Panc1 (cell line): ENCODE data around the gene FNIP1. TPM values are rescaled to one million over a fixed set of nuclear protein-coding genes. Genes with fewer than 3 reads are reported as not detected.

ENCODE experiments used
- ATAC-seq: fragments of 200-7000 bp; cut with Tn5 transposase; 2 replicates; pipeline ENCODE4 v1.9.1; 2020; ENCODE audit warnings: mild to moderate bottlenecking, moderate library complexity
- BruUV-seq: library from RNA; stranded (reverse); fragments of 400-500 nt; replicated peaks from 2 replicates; lab custom pipeline; 2021; lab: Mats Ljungman, UMichigan
- CTCF ChIA-PET: fragments of 300-600 bp; sonication (Branson Sonifier 250); formaldehyde crosslinking; loops from one replicate; lab custom pipeline; 2022; ENCODE audit warnings: antibody characterized with exemption; lab: Charles Lee
- POLR2A ChIA-PET: fragments of 300-600 bp; sonication (Branson Sonifier 250); formaldehyde crosslinking; loops from one replicate; lab custom pipeline; 2022; ENCODE audit warnings: antibody characterized with exemption; lab: Charles Lee
- DNase-seq: peaks from one replicate; pipeline ENCODE4 v3.0.0-alpha.2; 2010; ENCODE audit warnings: low read depth, low spot score
- H3K27ac ChIP-seq: 2 replicates; pipeline ENCODE4 v1.5.1; 2011; ENCODE audit warnings: mild to moderate bottlenecking, low read length, inconsistent platforms
- H3K27me3 ChIP-seq: fragments of 200-500 bp; sonication (Bioruptor generic); 2 replicates; pipeline ENCODE4 v1.6.0; 2014; ENCODE audit warnings: low read length, inconsistent platforms; ENCODE audit not compliant: control insufficient read depth, insufficient read depth
- H3K36me3 ChIP-seq: fragments of 200-500 bp; sonication (Bioruptor generic); 2 replicates; pipeline ENCODE4 v1.5.1; 2014; ENCODE audit warnings: inconsistent platforms, mild to moderate bottlenecking, low read length, moderate library complexity; ENCODE audit not compliant: control insufficient read depth, insufficient read depth
- H3K4me1 ChIP-seq: 2 replicates; pipeline ENCODE4 v1.5.1; 2011; ENCODE audit warnings: inconsistent platforms, mild to moderate bottlenecking, low read length, moderate library complexity; ENCODE audit not compliant: control insufficient read depth, insufficient read depth
- H3K4me3 ChIP-seq, 2 experiments: 2 replicates each; pipeline ENCODE4 v1.5.1; 2011 to 2012; ENCODE audit warnings: low read depth in 2 of 2, low read length in 2 of 2, mild to moderate bottlenecking in 2 of 2, inconsistent platforms in 1 of 2, moderate library complexity in 1 of 2
- H3K9me3 ChIP-seq: fragments of 200-500 bp; sonication (Bioruptor generic); 2 replicates; pipeline ENCODE4 v1.5.1; 2014; ENCODE audit warnings: low read depth, mild to moderate bottlenecking, inconsistent platforms, low read length, moderate library complexity; ENCODE audit not compliant: control insufficient read depth, insufficient read depth
- CTCF ChIP-seq: fragments of 450-650 bp; IDR thresholded peaks from 2 replicates; pipeline ENCODE4 v1.5.1; 2017; ENCODE audit warnings: mild to moderate bottlenecking
- POLR2AphosphoS5 ChIP-seq: IDR thresholded peaks from 2 replicates; pipeline ENCODE4 v1.6.1; 2012; ENCODE audit warnings: mild to moderate bottlenecking, low read depth, low read length, moderate library complexity
- REST ChIP-seq, 2 experiments: IDR thresholded peaks; 2 replicates each; pipeline ENCODE4 v1.6.1; 2011 to 2012; ENCODE audit warnings: low read depth in 2 of 2, control low read depth in 1 of 2, low read length in 1 of 2, mild to moderate bottlenecking in 1 of 2, moderate library complexity in 1 of 2; ENCODE audit not compliant: insufficient read depth in 1 of 2
- SIN3A ChIP-seq: IDR thresholded peaks from 2 replicates; pipeline ENCODE4 v1.6.1; 2012; ENCODE audit warnings: low read depth, mild to moderate bottlenecking, low read length, moderate library complexity, borderline replicate concordance; ENCODE audit not compliant: insufficient read depth
- TCF7L2 ChIP-seq: IDR thresholded peaks from 2 replicates; pipeline ENCODE4 v1.6.1; 2011; ENCODE audit warnings: mild to moderate bottlenecking, low read depth, low read length, inconsistent platforms
- in situ Hi-C: cut with HindIII; loops from 2 replicates; pipeline ENCODE4 v1.10.0; 2016; ENCODE audit warnings: low sequenced_read_pairs, low pct_unique_long_range_greater_than_20kb
- intact Hi-C: fragments of 100-400 bp; cut with micrococcal nuclease; formaldehyde crosslinking; loops from one replicate; pipeline ENCODE4 v1.10.0; 2022; ENCODE audit not compliant: unreplicated experiment
- total RNA-seq: library from RNA; stranded (reverse); gene quantifications from one replicate; pipeline ENCODE4 v1.2.1, GENCODE V29; 2021; ENCODE audit not compliant: unreplicated experiment

Gene FNIP1
- total RNA-seq, 1 experiment from 2014 or later: 48.3 TPM

- no peak overlapping the region for H3K4me3 ChIP-seq
- no peak for DNase-seq
- no peaks in the 10 kb centered on the region for H3K36me3 ChIP-seq
- ChIA-PET CTCF (no interaction called here), POLR2A (no interaction called here)
- in situ Hi-C loops (no loop called here), intact Hi-C loops (no loop called here)
- H3K27me3 ChIP-seq: no peaks in the 10 kb centered on the region
- H3K27ac ChIP-seq: no peak overlapping the region
- peaks cover 7% of the 10 kb centered on the region; the same call in 1 of the 2 replicates for H3K4me1 ChIP-seq
- TF ChIP-seq POLR2AphosphoS5 (no peak), SIN3A (no peak), REST (IDR thresholded peaks at IDR 0.05; ENCODE audit: insufficient read depth in 1 of 2, low read depth in 2 of 2, low read length in 1 of 2) (no peak), TCF7L2 (no peak), CTCF (no peak)
- H3K9me3 ChIP-seq: no peaks in the 10 kb centered on the region
- ATAC-seq: no peak
- BruUV-seq: no TSS peak
These were observed 20.4 kb downstream of the FNIP1 start for GRCh38 chr5:131776450-131776849.

GRCh38 chr5:131774652-131775367 is 22.0 kb downstream of the FNIP1 start:
- CTCF ChIA-PET: no interaction called here
- intact Hi-C loops: no loop called here
- TF ChIP-seq POLR2AphosphoS5 (no peak), REST (IDR thresholded peaks at IDR 0.05; ENCODE audit: insufficient read depth in 1 of 2, low read depth in 2 of 2, low read length in 1 of 2) (no peak), CTCF (no peak), TCF7L2 (no peak), SIN3A (no peak)
- no peak overlapping the region for H3K4me3 ChIP-seq
- no peaks in the 10 kb centered on the region for H3K9me3 ChIP-seq
- no peaks in the 10 kb centered on the region for H3K36me3 ChIP-seq
- no peaks in the 10 kb centered on the region for H3K27me3 ChIP-seq
- POLR2A ChIA-PET: no interaction called here
- peaks cover 13% of the 10 kb centered on the region; the same call in 1 of the 2 replicates for H3K4me1 ChIP-seq
- in situ Hi-C loops: no loop called here
- no TSS peak for BruUV-seq
- no peak for DNase-seq
- no peak overlapping the region for H3K27ac ChIP-seq
- no peak for ATAC-seq
